ENCODE data around the gene MEGF10.

DNA sequence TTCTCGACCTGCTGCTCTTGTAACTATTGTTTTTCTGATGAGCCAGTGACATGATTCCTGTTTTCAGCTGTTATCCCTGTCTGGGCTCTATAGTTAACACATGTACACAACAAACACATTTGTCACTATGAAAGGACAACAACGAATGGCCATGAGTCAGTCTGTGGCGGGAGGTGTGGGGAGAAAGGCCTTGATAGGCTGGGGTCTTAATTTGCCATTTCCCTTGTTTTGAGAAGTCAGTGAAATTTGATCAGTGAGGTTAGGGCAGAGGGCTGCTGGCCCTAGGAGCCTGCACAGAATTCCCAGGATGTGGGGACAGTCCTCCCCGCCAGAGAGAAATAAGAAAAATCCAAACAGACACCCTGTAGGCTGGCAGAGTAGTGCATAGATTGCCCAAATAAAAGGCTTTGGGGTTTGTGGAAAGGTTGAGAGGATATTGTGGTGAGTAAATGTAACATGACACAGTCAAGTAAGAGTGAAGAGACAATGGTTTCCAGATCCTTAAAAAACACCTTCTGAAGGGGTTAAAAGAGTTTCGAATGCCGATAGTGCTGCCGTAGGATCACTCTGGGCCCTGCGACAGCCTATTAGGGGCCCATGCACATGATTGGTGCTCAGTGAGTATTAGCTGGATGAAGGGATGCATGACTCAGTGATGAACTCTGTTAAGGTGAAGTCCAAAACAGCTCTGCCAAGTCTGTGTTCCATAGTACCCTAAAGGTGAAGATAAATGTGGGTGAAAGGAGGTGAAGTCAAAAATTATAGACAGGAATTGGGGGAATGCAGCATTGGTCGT lies 115.9 kb downstream of the MEGF10 start:
- TF ChIP-seq TAF1 (IDR thresholded peaks at IDR 0.05; ENCODE audit: low read depth, low read length) (no peak), TCF12 (IDR thresholded peaks at IDR 0.05; ENCODE audit: low read depth, low read length) (no peak), FOSL1 (IDR thresholded peaks at IDR 0.05; ENCODE audit: insufficient read depth, low read depth, low read length) (no peak), POLR2A (IDR thresholded peaks at IDR 0.05; ENCODE audit: control extremely low read depth in 1 of 2, low read depth in 2 of 2, low read length in 2 of 2) (no peak)
- TF ChIP-seq, protein P1, sequence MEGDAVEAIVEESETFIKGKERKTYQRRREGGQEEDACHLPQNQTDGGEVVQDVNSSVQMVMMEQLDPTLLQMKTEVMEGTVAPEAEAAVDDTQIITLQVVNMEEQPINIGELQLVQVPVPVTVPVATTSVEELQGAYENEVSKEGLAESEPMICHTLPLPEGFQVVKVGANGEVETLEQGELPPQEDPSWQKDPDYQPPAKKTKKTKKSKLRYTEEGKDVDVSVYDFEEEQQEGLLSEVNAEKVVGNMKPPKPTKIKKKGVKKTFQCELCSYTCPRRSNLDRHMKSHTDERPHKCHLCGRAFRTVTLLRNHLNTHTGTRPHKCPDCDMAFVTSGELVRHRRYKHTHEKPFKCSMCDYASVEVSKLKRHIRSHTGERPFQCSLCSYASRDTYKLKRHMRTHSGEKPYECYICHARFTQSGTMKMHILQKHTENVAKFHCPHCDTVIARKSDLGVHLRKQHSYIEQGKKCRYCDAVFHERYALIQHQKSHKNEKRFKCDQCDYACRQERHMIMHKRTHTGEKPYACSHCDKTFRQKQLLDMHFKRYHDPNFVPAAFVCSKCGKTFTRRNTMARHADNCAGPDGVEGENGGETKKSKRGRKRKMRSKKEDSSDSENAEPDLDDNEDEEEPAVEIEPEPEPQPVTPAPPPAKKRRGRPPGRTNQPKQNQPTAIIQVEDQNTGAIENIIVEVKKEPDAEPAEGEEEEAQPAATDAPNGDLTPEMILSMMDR (IDR thresholded peaks at IDR 0.05; ENCODE audit: control extremely low read depth in 1 of 3, insufficient read depth in 1 of 3, low read depth in 1 of 3, low read length in 3 of 3) = no peak
- TF ChIP-seq, protein P2, sequence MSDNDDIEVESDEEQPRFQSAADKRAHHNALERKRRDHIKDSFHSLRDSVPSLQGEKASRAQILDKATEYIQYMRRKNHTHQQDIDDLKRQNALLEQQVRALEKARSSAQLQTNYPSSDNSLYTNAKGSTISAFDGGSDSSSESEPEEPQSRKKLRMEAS (IDR thresholded peaks at IDR 0.05) = no peak

All from H1 (cell line).